B cell (primary cell): Measurements from ENCODE around the gene FAM170B. TPM values are rescaled to one million over a fixed set of nuclear protein-coding genes. Genes with fewer than 3 reads are reported as not detected.

Experiments used
- ATAC-seq: fragments of 200-7000 bp; cut with Tn5 transposase; one replicate; pipeline ENCODE4 v1.10.0; 2021; ENCODE audit warnings: low read depth, mild to moderate bottlenecking, moderate number of reproducible peaks, moderate library complexity
- CTCF ChIA-PET: fragments of 350-600 bp; sonication (Branson Sonifier 250); formaldehyde crosslinking; loops from one replicate; lab custom pipeline; 2021; ENCODE audit warnings: antibody characterized with exemption, inconsistent platforms; lab: Charles Lee
- POLR2A ChIA-PET: fragments of 350-600 bp; sonication (Branson Sonifier 250); formaldehyde crosslinking; loops from one replicate; lab custom pipeline; 2021; ENCODE audit warnings: antibody characterized with exemption; lab: Charles Lee
- DNase-seq: peaks from one replicate; pipeline ENCODE4 v3.0.0; 2013
- H2AFZ ChIP-seq: 2 replicates; pipeline ENCODE4 v1.6.1; 2012; ENCODE audit warnings: mild to moderate bottlenecking, low read depth, low read length; ENCODE audit not compliant: insufficient read depth, poor library complexity, severe bottlenecking
- H3K27ac ChIP-seq, 2 donors: 1 replicate in 1 of 2; 2 replicates in 1 of 2; pipeline ENCODE4 v1.5.1; 2012 to 2013; ENCODE audit warnings: low read length in 2 of 2, mild to moderate bottlenecking in 2 of 2, moderate library complexity in 1 of 2
- H3K27me3 ChIP-seq, 4 experiments: fragments of 200-600 bp in 1 of 4; sonication (generic) in 1 of 4; replicated peaks in 1 of 4; 1 replicate in 2 of 4; 2 replicates in 2 of 4; pipeline versions ENCODE4 v1.6.1 to v1.7.0; 2013 to 2016; ENCODE audit warnings: low read length in 3 of 4, mild to moderate bottlenecking in 2 of 4, mixed read lengths in 1 of 4, moderate library complexity in 1 of 4; ENCODE audit not compliant: insufficient read depth in 4 of 4, control insufficient read depth in 3 of 4; ENCODE audit errors: control extremely low read depth in 1 of 4
- H3K36me3 ChIP-seq, 2 experiments: replicated peaks in 1 of 2; 1 replicate in 1 of 2; 2 replicates in 1 of 2; pipeline versions ENCODE4 v1.6.1 to v1.7.1; 2013; ENCODE audit warnings: low read length in 1 of 2; ENCODE audit not compliant: insufficient read depth in 2 of 2, control insufficient read depth in 1 of 2; ENCODE audit errors: control extremely low read depth in 1 of 2, extremely low read depth in 1 of 2
- H3K4me1 ChIP-seq, 2 donors: fragments of 200-600 bp in 1 of 2; sonication (generic) in 1 of 2; 1 replicate in 1 of 2; 2 replicates in 1 of 2; pipeline versions ENCODE4 v1.5.1 to v1.6.1; 2013 to 2017; ENCODE audit warnings: low read length in 2 of 2; ENCODE audit not compliant: control insufficient read depth in 2 of 2, insufficient read depth in 2 of 2
- H3K4me2 ChIP-seq: replicated peaks from 2 replicates; pipeline ENCODE3; 2012; ENCODE audit warnings: mild to moderate bottlenecking, low read depth, low read length; ENCODE audit not compliant: poor library complexity, severe bottlenecking
- H3K4me3 ChIP-seq, 5 experiments: fragments of 200-600 bp in 1 of 5; sonication (generic) in 1 of 5; 1 replicate in 3 of 5; 2 replicates in 2 of 5; pipeline versions ENCODE4 v1.5.1 to v1.7.0; 2011 to 2016; ENCODE audit warnings: low read length in 4 of 5, mild to moderate bottlenecking in 4 of 5, low read depth in 2 of 5, control low read depth in 1 of 5, moderate library complexity in 1 of 5; ENCODE audit not compliant: insufficient read depth in 1 of 5; ENCODE audit errors: control extremely low read depth in 1 of 5, extremely low read depth in 1 of 5
- H3K79me2 ChIP-seq: fragments of 200-600 bp; sonication (generic); one replicate; pipeline ENCODE4 v1.6.0; 2016; ENCODE audit warnings: low read length; ENCODE audit not compliant: control insufficient read depth, insufficient read depth
- H3K9ac ChIP-seq: fragments of 200-600 bp; sonication (generic); 2 replicates; pipeline ENCODE4 v1.6.1; 2017; ENCODE audit warnings: mild to moderate bottlenecking, low read length, moderate library complexity
- H3K9me3 ChIP-seq, 3 donors: one replicate each; pipeline versions ENCODE4 v1.6.1 to v1.7.1; 2013; ENCODE audit warnings: low read length in 2 of 3; ENCODE audit not compliant: control insufficient read depth in 2 of 3, insufficient read depth in 1 of 3; ENCODE audit errors: control extremely low read depth in 1 of 3
- H4K20me1 ChIP-seq: 2 replicates; pipeline ENCODE4 v1.6.0; 2012; ENCODE audit warnings: mild to moderate bottlenecking, low read length; ENCODE audit not compliant: insufficient read depth, control insufficient read depth, poor library complexity, severe bottlenecking
- H3K27ac Mint-ChIP-seq: one replicate; pipeline ENCODE4 v1.8.0; 2021; ENCODE audit warnings: mixed read lengths
- H3K27me3 Mint-ChIP-seq: one replicate; pipeline ENCODE4 v1.8.0; 2021; ENCODE audit warnings: mixed read lengths
- H3K4me1 Mint-ChIP-seq: one replicate; pipeline ENCODE4 v1.8.0; 2021; ENCODE audit warnings: mixed read lengths
- H3K4me3 Mint-ChIP-seq: one replicate; pipeline ENCODE4 v1.8.0; 2021; ENCODE audit warnings: mixed read lengths
- H3K9me3 Mint-ChIP-seq: one replicate; pipeline ENCODE4 v1.8.0; 2022; ENCODE audit warnings: mixed read lengths; ENCODE audit not compliant: insufficient read depth
- EZH2 ChIP-seq: IDR thresholded peaks from 2 replicates; pipeline ENCODE4 v1.6.1; 2012; ENCODE audit warnings: borderline replicate concordance, low read depth, mild to moderate bottlenecking, moderate library complexity, low read length; ENCODE audit not compliant: insufficient read depth, poor library complexity, severe bottlenecking
- WGBS: methylation state at CpG from one replicate; pipeline ENCODE4 v1.1.5; 2013; ENCODE audit warnings: missing lambda C conversion rate; ENCODE audit not compliant: insufficient coverage; 5-methylcytosine and 5-hydroxymethylcytosine counted together
- intact Hi-C: fragments of 100-400 bp; cut with micrococcal nuclease; formaldehyde crosslinking; loops from one replicate; pipeline ENCODE4 v1.10.0; 2022
- polyA plus RNA-seq: library from polyadenylated mRNA; depleted of rRNA; stranded (reverse); fragments of >200 nt; gene quantifications from 2 replicates; pipeline ENCODE4 v1.2.3, GENCODE V29; 2012
- total RNA-seq, 2 donors: library from RNA; stranded (reverse); fragments of 120-200 nt in 1 of 2; gene quantifications; 1 replicate in 1 of 2; 2 replicates in 1 of 2; pipeline versions ENCODE4 v1.2.3 to v1.2.4, GENCODE V29; 2013 to 2022
- TF ChIP-seq, protein P1 (sequence below): fragments of 200-600 bp; IDR thresholded peaks from one replicate; pipeline ENCODE4 v1.8.0; 2022; ENCODE audit warnings: antibody characterized with exemption, mild to moderate bottlenecking

Gene FAM170B
- total and polyA plus RNA-seq, 2 donors (not counting 1 experiment from before 2014, with no cell fraction given), result not detected

DNA sequence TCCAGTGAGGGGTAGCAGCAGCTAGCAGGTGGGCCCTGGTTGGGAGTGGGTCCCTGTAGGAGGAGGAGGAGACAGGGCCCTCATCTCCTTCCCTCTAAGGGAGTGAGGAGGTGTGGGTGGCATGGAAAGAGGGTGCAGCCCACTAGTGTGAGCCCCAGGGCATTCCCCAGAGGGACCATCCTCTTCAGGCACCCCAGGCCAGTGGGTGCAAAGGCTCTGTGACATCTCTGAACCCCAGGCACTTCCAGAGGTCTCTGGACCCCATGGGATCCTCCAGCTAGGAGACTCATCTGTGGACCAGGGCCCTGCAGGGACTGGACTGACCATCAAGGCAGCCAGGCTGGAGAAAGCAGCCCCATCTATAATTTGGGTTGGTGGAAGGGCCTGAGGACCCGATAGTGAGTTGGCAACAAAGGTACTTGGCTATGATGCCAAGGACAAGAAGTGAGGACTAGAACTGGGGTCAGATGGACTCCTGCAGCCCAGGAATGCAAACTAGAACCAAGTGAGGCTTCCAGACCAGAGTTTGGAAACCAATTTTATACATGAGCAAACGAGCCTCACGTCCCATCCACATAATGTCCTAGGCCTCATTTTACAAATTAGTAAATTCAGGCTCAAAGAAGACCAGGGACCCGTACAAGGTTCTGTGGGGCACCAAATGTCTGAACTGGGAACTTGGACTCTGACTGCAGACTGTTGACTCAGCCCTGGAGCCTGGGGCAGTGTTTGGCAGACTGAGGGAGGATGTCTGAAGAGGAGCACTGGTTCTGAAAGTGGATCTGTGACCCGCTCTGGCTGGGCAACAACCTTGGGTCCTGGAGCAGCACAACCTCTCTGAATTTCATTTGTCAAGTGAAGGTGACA lies 17.1 kb downstream of the FAM170B start:
- H3K27me3 Mint-ChIP-seq, result peaks cover 24% of the 10 kb centered on the region
- no peak overlapping the region for H3K4me3 Mint-ChIP-seq
- H3K27ac Mint-ChIP-seq, result no peak overlapping the region
- peaks cover 0 to 5% (median 0%) of the 10 kb centered on the region in 3 donors for H3K9me3 ChIP-seq
- H2AFZ ChIP-seq, result no peak overlapping the region
- CTCF ChIA-PET, result no interaction called here
- intact Hi-C loops, result no loop called here
- no peaks in the 10 kb centered on the region for H3K79me2 ChIP-seq
- TF ChIP-seq, protein P1, sequence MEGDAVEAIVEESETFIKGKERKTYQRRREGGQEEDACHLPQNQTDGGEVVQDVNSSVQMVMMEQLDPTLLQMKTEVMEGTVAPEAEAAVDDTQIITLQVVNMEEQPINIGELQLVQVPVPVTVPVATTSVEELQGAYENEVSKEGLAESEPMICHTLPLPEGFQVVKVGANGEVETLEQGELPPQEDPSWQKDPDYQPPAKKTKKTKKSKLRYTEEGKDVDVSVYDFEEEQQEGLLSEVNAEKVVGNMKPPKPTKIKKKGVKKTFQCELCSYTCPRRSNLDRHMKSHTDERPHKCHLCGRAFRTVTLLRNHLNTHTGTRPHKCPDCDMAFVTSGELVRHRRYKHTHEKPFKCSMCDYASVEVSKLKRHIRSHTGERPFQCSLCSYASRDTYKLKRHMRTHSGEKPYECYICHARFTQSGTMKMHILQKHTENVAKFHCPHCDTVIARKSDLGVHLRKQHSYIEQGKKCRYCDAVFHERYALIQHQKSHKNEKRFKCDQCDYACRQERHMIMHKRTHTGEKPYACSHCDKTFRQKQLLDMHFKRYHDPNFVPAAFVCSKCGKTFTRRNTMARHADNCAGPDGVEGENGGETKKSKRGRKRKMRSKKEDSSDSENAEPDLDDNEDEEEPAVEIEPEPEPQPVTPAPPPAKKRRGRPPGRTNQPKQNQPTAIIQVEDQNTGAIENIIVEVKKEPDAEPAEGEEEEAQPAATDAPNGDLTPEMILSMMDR, result no peak
- TF ChIP-seq EZH2, result no peak
- peaks cover 4% of the 10 kb centered on the region for H3K4me1 Mint-ChIP-seq
- POLR2A ChIA-PET, result no interaction called here
- DNase-seq (no peak), ATAC-seq (no peak)
- H3K4me3 ChIP-seq, result no peak overlapping the region
- no peak overlapping the region for H3K27ac ChIP-seq
- no peak overlapping the region for H3K4me2 ChIP-seq
- H3K4me1 ChIP-seq, result peaks cover 4 to 5% of the 10 kb centered on the region in 2 donors
- no peaks in the 10 kb centered on the region for H4K20me1 ChIP-seq
- no peak overlapping the region for H3K9ac ChIP-seq
- H3K27me3 ChIP-seq, result peaks cover 0 to 41% (median 16%) of the 10 kb centered on the region in 4 experiments
- no peaks in the 10 kb centered on the region for H3K9me3 Mint-ChIP-seq
- 98% methylated on average over 5 of the region's 5 CpGs for WGBS
- no peaks in the 10 kb centered on the region for H3K36me3 ChIP-seq
